HepG2 (cell line): ENCODE results near the gene TNFRSF9. TPM values are rescaled to one million over a fixed set of nuclear protein-coding genes. Genes with fewer than 3 reads are reported as not detected.

Source experiments
- ATAC-seq: fragments of 200-7000 bp; cut with Tn5 transposase; 3 replicates; pipeline ENCODE4 v1.9.1; 2020; ENCODE audit warnings: mild to moderate bottlenecking, moderate library complexity
- BruUV-seq: library from RNA; stranded (reverse); fragments of 400-500 nt; replicated peaks from 2 replicates; lab custom pipeline; 2021; lab: Mats Ljungman, UMichigan
- CTCF ChIA-PET: fragments of 300-600 bp; formaldehyde crosslinking; extraction: SDS; loops from one replicate; lab custom pipeline; 2021; ENCODE audit warnings: low total read pairs, inconsistent platforms, low intra/inter-chr PET ratio; lab: Yijun Ruan, JAX
- POLR2A ChIA-PET: fragments of 350-600 bp; sonication (Branson Sonifier 250); formaldehyde crosslinking; loops from one replicate; lab custom pipeline; 2020; ENCODE audit warnings: antibody characterized with exemption, inconsistent platforms; lab: Yijun Ruan, JAX
- DNase-seq: peaks from one replicate; pipeline ENCODE4 v3.0.0-alpha.2; 2015; ENCODE audit warnings: low spot score
- FAIRE-seq: peaks from 3 replicates; lab custom pipeline; 2011; peaks lifted over from hg19 to GRCh38; lab: Jason Lieb, UNC
- H2AFZ ChIP-seq: one replicate; pipeline ENCODE4 v1.6.1; 2011; ENCODE audit warnings: low read length, inconsistent platforms
- H3K27ac ChIP-seq: fragments of 300-600 bp; 3 replicates; pipeline ENCODE4 v1.8.0; 2011; ENCODE audit warnings: mixed run types, mild to moderate bottlenecking, mixed read lengths, low read length, inconsistent platforms; ENCODE audit not compliant: insufficient read depth; ENCODE audit errors: extremely low read length
- H3K27me3 ChIP-seq, 2 experiments: fragments of 200-600 bp in 1 of 2; 2 replicates in 1 of 2; 3 replicates in 1 of 2; pipeline versions ENCODE4 v1.6.0 to v1.8.0; 2011; ENCODE audit warnings: low read length in 2 of 2, mild to moderate bottlenecking in 2 of 2, moderate library complexity in 2 of 2, inconsistent platforms in 1 of 2; ENCODE audit not compliant: insufficient read depth in 2 of 2, control insufficient read depth in 1 of 2
- H3K36me3 ChIP-seq, 2 experiments: fragments of 200-600 bp in 1 of 2; replicated peaks in 1 of 2; 2 replicates in 1 of 2; 3 replicates in 1 of 2; pipeline versions ENCODE4 v1.5.1 to v1.8.0; 2011; ENCODE audit warnings: low read length in 2 of 2, inconsistent platforms in 1 of 2; ENCODE audit not compliant: insufficient read depth in 2 of 2, control insufficient read depth in 1 of 2
- H3K4me1 ChIP-seq: 2 replicates; pipeline ENCODE4 v1.5.1; 2012; ENCODE audit warnings: low read length, inconsistent platforms; ENCODE audit not compliant: insufficient read depth
- H3K4me2 ChIP-seq: 2 replicates; pipeline ENCODE4 v1.6.0; 2011; ENCODE audit warnings: low read depth, low read length, inconsistent platforms
- H3K4me3 ChIP-seq, 3 experiments: fragments of 200-600 bp in 1 of 3; sonication (generic), shearing (Covaris generic) in 1 of 3; replicated peaks in 1 of 3; 2 replicates each; pipeline ENCODE4 v1.5.1; 2011 to 2016; ENCODE audit warnings: low read length in 3 of 3, inconsistent platforms in 2 of 3, low read depth in 2 of 3, mild to moderate bottlenecking in 2 of 3, control low read depth in 1 of 3, mixed read lengths in 1 of 3; ENCODE audit not compliant: insufficient read depth in 1 of 3
- H3K79me2 ChIP-seq: one replicate; pipeline ENCODE4 v1.6.1; 2011; ENCODE audit warnings: low read length, inconsistent platforms; ENCODE audit not compliant: insufficient read depth
- H3K9ac ChIP-seq: 2 replicates; pipeline ENCODE4 v1.6.0; 2011; ENCODE audit warnings: mild to moderate bottlenecking, low read depth, low read length, inconsistent platforms; ENCODE audit not compliant: insufficient read depth
- H3K9me3 ChIP-seq: 2 replicates; pipeline ENCODE4 v1.5.1; 2012; ENCODE audit warnings: mild to moderate bottlenecking, low read length
- H4K20me1 ChIP-seq: 2 replicates; pipeline ENCODE4 v1.6.0; 2011; ENCODE audit warnings: inconsistent platforms, mild to moderate bottlenecking, low read length, moderate library complexity; ENCODE audit not compliant: insufficient read depth
- ARHGAP35 ChIP-seq: sonication (generic); formaldehyde crosslinking; IDR thresholded peaks from 2 replicates; pipeline ENCODE4 v1.9.0; 2022; ENCODE audit warnings: mild to moderate bottlenecking, inconsistent platforms, moderate library complexity, missing genetic modification reagents, borderline replicate concordance
- ATF4 ChIP-seq, 2 experiments: fragments of 450-650 bp in 1 of 2; sonication (generic) in 1 of 2; formaldehyde crosslinking; IDR thresholded peaks; 2 replicates each; pipeline versions ENCODE4 v1.5.0 to v1.8.0; 2020 to 2022; ENCODE audit warnings: mild to moderate bottlenecking in 1 of 2, missing genetic modification reagents in 1 of 2
- CREM ChIP-seq, 2 experiments: sonication (generic) in 1 of 2; formaldehyde crosslinking in 1 of 2; IDR thresholded peaks; 2 replicates each; pipeline versions ENCODE4 v1.4.0 to v1.6.1; 2016 to 2020; ENCODE audit warnings: antibody characterized with exemption in 1 of 2, mild to moderate bottlenecking in 1 of 2, missing genetic modification reagents in 1 of 2
- MBNL3 ChIP-seq: fragments of 250-450 bp; sonication (Bioruptor Pico); conservative IDR thresholded peaks from 2 replicates; pipeline ENCODE4 v1.8.0; 2022; ENCODE audit warnings: mild to moderate bottlenecking, inconsistent platforms
- SP140L ChIP-seq: sonication (generic); formaldehyde crosslinking; IDR thresholded peaks from 2 replicates; pipeline ENCODE4 v1.4.0; 2020; ENCODE audit warnings: missing genetic modification reagents, borderline replicate concordance
- ZNF274 ChIP-seq: sonication (generic); formaldehyde crosslinking; IDR thresholded peaks from 2 replicates; pipeline ENCODE4 v1.5.1; 2020; ENCODE audit warnings: mild to moderate bottlenecking, missing genetic modification reagents
- ZSCAN12 ChIP-seq: sonication (generic); formaldehyde crosslinking; IDR thresholded peaks from 2 replicates; pipeline ENCODE4 v1.9.0; 2021; ENCODE audit warnings: mild to moderate bottlenecking, missing genetic modification reagents
- WGBS: methylation state at CpG from one replicate; pipeline ENCODE4 v1.1.6; 2017; ENCODE audit warnings: low lambda C conversion rate; 5-methylcytosine and 5-hydroxymethylcytosine counted together
- in situ Hi-C: cut with HindIII; loops from 2 replicates; pipeline ENCODE4 v1.10.0; 2017; ENCODE audit warnings: low pct_unique_long_range_greater_than_20kb; ENCODE audit not compliant: extremely low pct_ligation_motif_present
- intact Hi-C: fragments of 100-400 bp; cut with micrococcal nuclease; formaldehyde crosslinking; loops from one replicate; pipeline ENCODE4 v1.10.0; 2022; ENCODE audit not compliant: unreplicated experiment
- polyA plus RNA-seq, 8 experiments: library from polyadenylated mRNA; depleted of rRNA in 3 of 8; stranded (reverse) in 7 of 8; unstranded in 1 of 8; fragments of >200 nt; fragmentation: Illumina TruSeq in 4 of 8; extraction: Trizol in 4 of 8; gene quantifications; 2 replicates each; pipeline versions ENCODE4 v1.2.1 to v1.2.3, GENCODE V29; 2011 to 2016; ENCODE audit warnings: low read depth in 4 of 8, missing spikeins in 1 of 8, mixed read lengths in 1 of 8; ENCODE audit not compliant: insufficient read depth in 1 of 8
- total RNA-seq, 5 experiments: library from RNA; depleted of rRNA; stranded (reverse); fragments of >200 nt; fragmentation: Illumina TruSeq; extraction: Trizol; gene quantifications; 2 replicates each; pipeline ENCODE4 v1.2.3, GENCODE V29; 2016; ENCODE audit warnings: low read depth in 1 of 5

Gene TNFRSF9
- total and polyA plus RNA-seq, 2 of the 13 experiments (the other 11 are each of a cell fraction or from before 2014, with no cell fraction given): 0.07 TPM; not detected in 1

GRCh38 chr1:7871136-7871535, 69.5 kb downstream of the TNFRSF9 start:
- Histone ChIP-seq H3K9ac (no peak overlapping the region), H3K4me3 (no peak overlapping the region)
- no peak for FAIRE-seq
- no peak for TF ChIP-seq ARHGAP35 (CRISPR knock-in tag)
- TF ChIP-seq CREM (IDR thresholded peaks at IDR 0.05): no peak
- no peak for TF ChIP-seq CREM (CRISPR knock-in tag; IDR thresholded peaks at IDR 0.05)
- TF ChIP-seq SP140L (CRISPR knock-in tag): no peak
- no peak for TF ChIP-seq ZNF274 (CRISPR knock-in tag)
- TF ChIP-seq ZSCAN12: no peak
- no peak for TF ChIP-seq MBNL3 (CRISPR knock-in tag)
- TF ChIP-seq ATF4 (CRISPR knock-in tag; IDR thresholded peaks at IDR 0.05): no peak
- TF ChIP-seq, all 625 proteins: peak for 0
- in situ Hi-C loops (loop anchor here (25.0 kb wide), 1 partner anchor 209 kb away; no protein-coding TSS in a partner anchor), intact Hi-C loops (no loop called here)
- Histone ChIP-seq H2AFZ (no peak overlapping the region), H3K27me3 (peaks cover 0 to 20% of the 10 kb centered on the region in 2 experiments; a peak in 3 of 5 replicates), H3K27ac (no peak overlapping the region), H3K4me1 (no peaks in the 10 kb centered on the region), H3K9me3 (no peaks in the 10 kb centered on the region), H3K79me2 (no peaks in the 10 kb centered on the region), H4K20me1 (no peaks in the 10 kb centered on the region), H3K36me3 (no peaks in the 10 kb centered on the region), H3K4me2 (no peak overlapping the region)
- ATAC-seq (no peak), DNase-seq (no peak)
- ChIA-PET POLR2A (no interaction called here), CTCF (no interaction called here)
- 16% methylated on average over 5 of the region's 6 CpGs for WGBS
- BruUV-seq: no TSS peak
